ENCODE measurements around the gene LAMTOR1.

DNA sequence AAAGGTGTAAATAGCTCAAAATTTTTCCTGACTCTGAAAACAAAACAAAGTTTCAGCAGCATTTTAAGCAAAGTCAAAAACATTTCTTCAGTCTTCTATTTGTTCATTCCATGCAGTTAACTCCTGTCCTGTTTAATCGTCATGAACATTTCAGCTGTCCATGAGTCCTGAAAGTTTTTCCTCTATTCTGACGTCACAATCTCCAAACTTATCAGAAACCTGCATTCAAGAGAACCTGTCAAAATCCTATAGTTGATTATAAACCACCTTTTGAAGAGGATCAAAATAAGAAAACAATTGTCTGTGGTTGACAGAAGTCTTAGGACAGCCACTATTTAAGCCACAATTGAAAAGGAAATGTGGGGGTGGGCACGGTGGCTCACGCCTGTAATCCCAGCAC, 47.8 kb upstream of the LAMTOR1 start:
- TF ChIP-seq, protein P1, sequence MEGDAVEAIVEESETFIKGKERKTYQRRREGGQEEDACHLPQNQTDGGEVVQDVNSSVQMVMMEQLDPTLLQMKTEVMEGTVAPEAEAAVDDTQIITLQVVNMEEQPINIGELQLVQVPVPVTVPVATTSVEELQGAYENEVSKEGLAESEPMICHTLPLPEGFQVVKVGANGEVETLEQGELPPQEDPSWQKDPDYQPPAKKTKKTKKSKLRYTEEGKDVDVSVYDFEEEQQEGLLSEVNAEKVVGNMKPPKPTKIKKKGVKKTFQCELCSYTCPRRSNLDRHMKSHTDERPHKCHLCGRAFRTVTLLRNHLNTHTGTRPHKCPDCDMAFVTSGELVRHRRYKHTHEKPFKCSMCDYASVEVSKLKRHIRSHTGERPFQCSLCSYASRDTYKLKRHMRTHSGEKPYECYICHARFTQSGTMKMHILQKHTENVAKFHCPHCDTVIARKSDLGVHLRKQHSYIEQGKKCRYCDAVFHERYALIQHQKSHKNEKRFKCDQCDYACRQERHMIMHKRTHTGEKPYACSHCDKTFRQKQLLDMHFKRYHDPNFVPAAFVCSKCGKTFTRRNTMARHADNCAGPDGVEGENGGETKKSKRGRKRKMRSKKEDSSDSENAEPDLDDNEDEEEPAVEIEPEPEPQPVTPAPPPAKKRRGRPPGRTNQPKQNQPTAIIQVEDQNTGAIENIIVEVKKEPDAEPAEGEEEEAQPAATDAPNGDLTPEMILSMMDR (optimal IDR thresholded peaks at IDR 0.05 in 1 of 3, IDR thresholded peaks at IDR 0.05 in 1 of 3, conservative IDR thresholded peaks at IDR 0.05 in 1 of 3; ENCODE audit: extremely low read depth in 1 of 3, insufficient read depth in 2 of 3, low read length in 3 of 3), result no peak
- TF ChIP-seq EZH2 (IDR thresholded peaks at IDR 0.05; ENCODE audit: low read length), result no peak
